ENCODE results near the gene ZNF614. TPM values are rescaled to one million over a fixed set of nuclear protein-coding genes. Genes with fewer than 3 reads are reported as not detected.

Gene ZNF614
- total and polyA plus RNA-seq, 2 of the 13 experiments (the other 11 are each of a cell fraction or from before 2014, with no cell fraction given): 13.0 to 22.8 TPM

GRCh38 chr19:52028027-52028779, at the start of gene ZNF614 (continued):
- TF ChIP-seq TCF7 (IDR thresholded peaks at IDR 0.05; ENCODE audit: low read depth) (no peak), CREB1 (IDR thresholded peaks at IDR 0.05) (peak; percentile 96), CREB1 (CRISPR knock-in tag; IDR thresholded peaks at IDR 0.05) (peak; percentile 100), AKAP8 (CRISPR knock-in tag; IDR thresholded peaks at IDR 0.05) (no peak), ZNF749 (CRISPR knock-in tag; IDR thresholded peaks at IDR 0.05; ENCODE audit: borderline replicate concordance) (no peak), RXRA (CRISPR knock-in tag; IDR thresholded peaks at IDR 0.05) (peak; percentile 60; the same call in 1 of the 2 replicates), TGIF2 (CRISPR knock-in tag; IDR thresholded peaks at IDR 0.05) (peak; percentile 90), ZNF784 (CRISPR knock-in tag; IDR thresholded peaks at IDR 0.05; ENCODE audit: borderline replicate concordance) (0 out of 2 replicates have a peak, but pooled peaks have one; percentile 73), ZNF232 (CRISPR knock-in tag; IDR thresholded peaks at IDR 0.05; ENCODE audit: borderline replicate concordance) (0 out of 2 replicates have a peak, but pooled peaks have one; percentile 33), HOXA5 (CRISPR knock-in tag; IDR thresholded peaks at IDR 0.05) (peak; percentile 70; the same call in 1 of the 2 replicates), SKI (IDR thresholded peaks at IDR 0.05; ENCODE audit: partially characterized antibody) (no peak), SATB2 (CRISPR knock-in tag; IDR thresholded peaks at IDR 0.05) (no peak), ZNF709 (CRISPR knock-in tag; IDR thresholded peaks at IDR 0.05) (peak; percentile 49; the same call in 1 of the 2 replicates), ZNF431 (CRISPR knock-in tag; IDR thresholded peaks at IDR 0.05; ENCODE audit: borderline replicate concordance, low read depth) (no peak; the same call in 1 of the 2 replicates), BCL6 (CRISPR knock-in tag; IDR thresholded peaks at IDR 0.05) (peak; percentile 44), ZNF343 (CRISPR knock-in tag; IDR thresholded peaks at IDR 0.05) (peak; percentile 89; the same call in 1 of the 2 replicates), ZNF264 (CRISPR knock-in tag; IDR thresholded peaks at IDR 0.05) (0 out of 2 replicates have a peak, but pooled peaks have one; percentile 63)
- TF ChIP-seq, protein P1, sequence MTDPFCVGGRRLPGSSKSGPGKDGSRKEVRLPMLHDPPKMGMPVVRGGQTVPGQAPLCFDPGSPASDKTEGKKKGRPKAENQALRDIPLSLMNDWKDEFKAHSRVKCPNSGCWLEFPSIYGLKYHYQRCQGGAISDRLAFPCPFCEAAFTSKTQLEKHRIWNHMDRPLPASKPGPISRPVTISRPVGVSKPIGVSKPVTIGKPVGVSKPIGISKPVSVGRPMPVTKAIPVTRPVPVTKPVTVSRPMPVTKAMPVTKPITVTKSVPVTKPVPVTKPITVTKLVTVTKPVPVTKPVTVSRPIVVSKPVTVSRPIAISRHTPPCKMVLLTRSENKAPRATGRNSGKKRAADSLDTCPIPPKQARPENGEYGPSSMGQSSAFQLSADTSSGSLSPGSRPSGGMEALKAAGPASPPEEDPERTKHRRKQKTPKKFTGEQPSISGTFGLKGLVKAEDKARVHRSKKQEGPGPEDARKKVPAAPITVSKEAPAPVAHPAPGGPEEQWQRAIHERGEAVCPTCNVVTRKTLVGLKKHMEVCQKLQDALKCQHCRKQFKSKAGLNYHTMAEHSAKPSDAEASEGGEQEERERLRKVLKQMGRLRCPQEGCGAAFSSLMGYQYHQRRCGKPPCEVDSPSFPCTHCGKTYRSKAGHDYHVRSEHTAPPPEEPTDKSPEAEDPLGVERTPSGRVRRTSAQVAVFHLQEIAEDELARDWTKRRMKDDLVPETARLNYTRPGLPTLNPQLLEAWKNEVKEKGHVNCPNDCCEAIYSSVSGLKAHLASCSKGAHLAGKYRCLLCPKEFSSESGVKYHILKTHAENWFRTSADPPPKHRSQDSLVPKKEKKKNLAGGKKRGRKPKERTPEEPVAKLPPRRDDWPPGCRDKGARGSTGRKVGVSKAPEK (CRISPR knock-in tag; IDR thresholded peaks at IDR 0.05; ENCODE audit: borderline replicate concordance): no peak
- TF ChIP-seq, protein P2, sequence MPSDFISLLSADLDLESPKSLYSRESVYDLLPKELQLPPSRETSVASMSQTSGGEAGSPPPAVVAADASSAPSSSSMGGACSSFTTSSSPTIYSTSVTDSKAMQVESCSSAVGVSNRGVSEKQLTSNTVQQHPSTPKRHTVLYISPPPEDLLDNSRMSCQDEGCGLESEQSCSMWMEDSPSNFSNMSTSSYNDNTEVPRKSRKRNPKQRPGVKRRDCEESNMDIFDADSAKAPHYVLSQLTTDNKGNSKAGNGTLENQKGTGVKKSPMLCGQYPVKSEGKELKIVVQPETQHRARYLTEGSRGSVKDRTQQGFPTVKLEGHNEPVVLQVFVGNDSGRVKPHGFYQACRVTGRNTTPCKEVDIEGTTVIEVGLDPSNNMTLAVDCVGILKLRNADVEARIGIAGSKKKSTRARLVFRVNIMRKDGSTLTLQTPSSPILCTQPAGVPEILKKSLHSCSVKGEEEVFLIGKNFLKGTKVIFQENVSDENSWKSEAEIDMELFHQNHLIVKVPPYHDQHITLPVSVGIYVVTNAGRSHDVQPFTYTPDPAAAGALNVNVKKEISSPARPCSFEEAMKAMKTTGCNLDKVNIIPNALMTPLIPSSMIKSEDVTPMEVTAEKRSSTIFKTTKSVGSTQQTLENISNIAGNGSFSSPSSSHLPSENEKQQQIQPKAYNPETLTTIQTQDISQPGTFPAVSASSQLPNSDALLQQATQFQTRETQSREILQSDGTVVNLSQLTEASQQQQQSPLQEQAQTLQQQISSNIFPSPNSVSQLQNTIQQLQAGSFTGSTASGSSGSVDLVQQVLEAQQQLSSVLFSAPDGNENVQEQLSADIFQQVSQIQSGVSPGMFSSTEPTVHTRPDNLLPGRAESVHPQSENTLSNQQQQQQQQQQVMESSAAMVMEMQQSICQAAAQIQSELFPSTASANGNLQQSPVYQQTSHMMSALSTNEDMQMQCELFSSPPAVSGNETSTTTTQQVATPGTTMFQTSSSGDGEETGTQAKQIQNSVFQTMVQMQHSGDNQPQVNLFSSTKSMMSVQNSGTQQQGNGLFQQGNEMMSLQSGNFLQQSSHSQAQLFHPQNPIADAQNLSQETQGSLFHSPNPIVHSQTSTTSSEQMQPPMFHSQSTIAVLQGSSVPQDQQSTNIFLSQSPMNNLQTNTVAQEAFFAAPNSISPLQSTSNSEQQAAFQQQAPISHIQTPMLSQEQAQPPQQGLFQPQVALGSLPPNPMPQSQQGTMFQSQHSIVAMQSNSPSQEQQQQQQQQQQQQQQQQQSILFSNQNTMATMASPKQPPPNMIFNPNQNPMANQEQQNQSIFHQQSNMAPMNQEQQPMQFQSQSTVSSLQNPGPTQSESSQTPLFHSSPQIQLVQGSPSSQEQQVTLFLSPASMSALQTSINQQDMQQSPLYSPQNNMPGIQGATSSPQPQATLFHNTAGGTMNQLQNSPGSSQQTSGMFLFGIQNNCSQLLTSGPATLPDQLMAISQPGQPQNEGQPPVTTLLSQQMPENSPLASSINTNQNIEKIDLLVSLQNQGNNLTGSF (CRISPR knock-in tag; IDR thresholded peaks at IDR 0.05): 0 out of 2 replicates have a peak, but pooled peaks have one; percentile 54

Measured in HepG2 (cell line).